NB4 (cell line): ENCODE data around the gene INKA1.

Source experiments
- CTCF ChIP-seq: IDR thresholded peaks from one replicate; pipeline ENCODE4 v1.5.1; 2012; ENCODE audit warnings: low read depth, low read length
- MAX ChIP-seq: IDR thresholded peaks from 2 replicates; pipeline ENCODE4 v1.6.1; 2011; ENCODE audit warnings: low read depth, low read length
- MYC ChIP-seq: IDR thresholded peaks from 2 replicates; pipeline ENCODE4 v1.6.1; 2011; ENCODE audit warnings: low read depth, low read length
- POLR2A ChIP-seq: IDR thresholded peaks from 2 replicates; pipeline ENCODE4 v1.6.1; 2011; ENCODE audit warnings: mild to moderate bottlenecking; ENCODE audit not compliant: insufficient read length; ENCODE audit errors: extremely low read depth

GRCh38 chr3:49785565-49786356, 17.3 kb upstream of the INKA1 start:
- TF ChIP-seq POLR2A (no peak), CTCF (no peak), MAX (no peak), MYC (no peak)
